A204.1 (cell line): Measurements from ENCODE around the gene ANKRD44.
A peak's percentile ranks its signal among the peaks of the same experiment; 100 is the strongest.

Experiments used
- FAIRE-seq: peaks from 2 replicates; lab custom pipeline; 2012; peaks lifted over from hg19 to GRCh38; lab: Jason Lieb, UNC

Gene ANKRD44

DNA sequence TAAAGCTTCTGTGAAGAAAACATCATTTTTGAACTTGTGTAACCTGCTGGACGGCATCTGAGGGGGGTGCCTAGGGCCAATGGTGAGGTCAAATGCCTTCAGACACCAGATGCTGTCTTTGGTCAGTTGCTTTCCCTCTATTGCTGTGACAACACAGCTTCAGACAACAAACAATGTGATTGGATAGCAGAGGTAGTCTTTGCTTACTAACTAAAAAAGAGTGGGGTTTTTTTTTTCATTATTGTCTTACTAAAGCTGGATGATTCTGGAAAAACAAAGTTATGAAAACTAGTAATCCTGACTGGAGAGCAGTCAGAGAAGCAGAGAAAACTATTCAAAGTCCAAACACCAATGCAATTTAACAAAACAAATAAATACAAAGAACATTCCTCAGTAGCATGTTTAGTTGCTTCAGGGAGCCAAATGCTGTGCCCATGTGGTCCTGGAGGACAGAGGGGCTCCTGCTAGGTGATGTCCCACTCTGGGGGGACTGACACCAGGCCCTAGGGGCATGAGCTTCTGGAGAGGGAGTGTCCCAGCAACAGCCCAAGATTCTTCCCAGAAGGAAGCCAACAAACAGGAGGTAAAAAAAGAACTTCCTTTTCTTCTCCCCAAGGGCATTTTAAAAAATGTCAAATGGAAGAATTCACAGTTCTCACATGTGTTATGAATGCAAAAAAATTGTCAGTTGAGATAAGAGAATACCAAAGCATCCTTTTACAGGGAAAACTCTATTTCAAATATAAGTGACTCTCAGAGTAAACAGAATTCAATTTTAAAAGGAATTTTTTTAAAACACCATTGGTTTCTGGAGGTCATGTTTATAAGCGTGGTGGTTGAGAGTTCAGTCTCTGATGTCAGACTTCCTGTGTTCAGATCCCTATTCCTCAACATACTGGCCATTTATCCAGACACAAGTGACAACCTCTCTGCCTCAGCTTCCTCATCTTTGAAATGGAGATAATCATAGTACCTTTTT is 203.0 kb downstream of the ANKRD44 start:
- no peak for FAIRE-seq

DNA sequence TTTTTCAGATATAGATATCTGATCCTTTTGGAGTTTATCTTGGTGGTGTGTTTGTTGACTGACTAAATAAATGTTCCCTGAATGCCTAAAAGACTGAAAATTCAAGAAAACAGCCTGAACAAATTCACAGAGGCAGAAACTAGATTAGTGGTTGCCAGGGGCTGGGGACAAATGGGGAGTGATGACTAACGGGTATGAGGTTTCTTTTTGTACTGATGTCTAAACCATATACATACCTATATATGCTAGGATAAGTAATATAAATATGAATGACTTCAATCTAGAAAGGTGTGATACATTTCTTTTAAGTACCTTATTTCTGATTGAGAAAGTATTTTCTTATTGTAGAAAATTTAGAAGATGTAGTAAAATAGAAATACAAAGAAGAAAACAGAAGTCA is 207.2 kb downstream of the ANKRD44 start:
- no peak for FAIRE-seq

DNA sequence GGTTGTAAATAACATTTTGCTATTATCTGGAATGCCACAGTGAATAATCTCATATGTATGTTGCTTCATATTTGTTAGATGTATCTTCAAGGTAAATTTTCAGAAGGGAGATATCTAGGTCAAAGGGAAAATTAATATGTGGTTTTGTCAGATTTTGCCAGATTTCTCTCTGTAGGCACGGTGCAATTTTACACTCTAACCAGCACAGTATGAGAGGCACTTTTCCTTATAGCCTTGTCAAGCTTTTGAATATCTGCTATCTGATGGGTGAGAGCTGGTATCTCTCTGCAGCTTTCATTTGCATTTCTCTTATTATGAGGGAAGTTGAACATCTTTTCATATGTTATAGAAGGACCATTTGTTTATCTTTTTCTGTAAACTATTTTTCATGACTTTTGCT is 208.3 kb downstream of the ANKRD44 start:
- FAIRE-seq, result no peak

DNA sequence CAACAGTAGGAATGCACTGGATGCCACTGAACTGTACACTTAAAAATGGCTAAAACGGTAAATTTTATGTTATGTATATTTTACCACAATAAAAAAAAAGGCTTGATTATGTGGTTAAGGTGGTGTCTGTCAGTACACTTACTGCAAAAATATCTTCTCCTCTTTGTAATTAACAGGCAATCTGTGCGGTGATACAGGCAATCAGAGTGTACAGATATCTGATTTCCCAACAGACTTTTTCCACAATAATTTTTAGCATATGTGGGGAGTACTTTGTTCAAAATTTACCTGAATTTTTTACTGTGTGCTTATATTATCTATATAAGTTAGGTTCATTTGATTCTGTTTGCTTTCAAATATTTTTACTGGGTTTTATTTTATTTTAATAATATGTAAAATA is 209.1 kb downstream of the ANKRD44 start:
- FAIRE-seq, result no peak

DNA sequence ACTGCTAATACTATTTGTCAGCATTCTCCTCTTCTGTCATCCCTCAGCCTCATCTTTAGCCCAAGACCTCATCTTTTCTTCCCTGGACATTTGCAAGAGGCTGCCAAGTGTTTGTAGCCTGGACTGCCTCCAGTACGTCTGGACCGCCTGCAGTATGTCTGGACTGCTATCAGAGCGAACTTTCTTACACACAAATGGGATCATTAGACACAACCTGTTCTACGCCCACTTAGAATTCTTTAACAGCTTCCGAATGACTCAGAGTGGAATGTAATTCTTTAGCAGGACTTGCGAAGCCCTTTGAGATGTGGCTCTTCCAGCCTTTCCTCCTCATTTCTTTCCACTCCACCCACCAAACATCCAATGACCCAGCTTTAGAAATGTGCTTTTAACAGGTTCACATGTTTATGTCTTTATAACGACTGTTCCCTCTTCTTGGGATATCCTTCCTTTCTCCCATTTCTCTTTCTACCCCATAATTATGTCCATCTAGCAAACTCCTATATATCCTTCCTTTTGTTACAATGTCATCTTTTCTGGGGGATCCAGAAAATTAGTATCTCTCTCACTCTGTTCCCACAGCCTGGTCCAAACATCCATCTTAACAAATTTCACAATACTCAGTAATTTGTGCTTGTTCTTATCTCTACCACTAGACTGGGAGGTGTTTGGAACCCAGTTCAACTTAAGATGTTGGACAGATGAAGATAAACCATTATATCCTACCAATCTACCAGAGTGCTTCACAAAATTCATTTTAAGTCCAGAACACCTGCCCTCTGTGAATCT is 212.8 kb downstream of the ANKRD44 start:
- FAIRE-seq, result no peak

DNA sequence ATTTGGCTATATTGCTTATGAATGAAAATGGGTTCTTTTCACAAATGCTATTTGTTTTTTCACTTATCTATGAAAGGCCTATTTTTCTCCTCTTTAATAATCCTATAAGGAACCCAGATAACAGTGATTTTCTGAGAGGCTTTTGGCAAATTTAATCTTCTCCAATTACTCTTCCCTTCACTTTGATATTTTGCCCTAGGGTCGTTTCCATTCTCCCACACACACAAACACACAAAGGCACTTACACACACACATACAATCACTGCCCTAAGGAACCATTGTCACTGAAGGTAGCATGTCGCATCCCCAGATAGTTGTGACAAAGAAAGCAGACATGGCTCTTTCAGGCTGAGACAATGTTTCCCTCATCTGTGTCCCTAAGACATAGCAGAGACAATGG is 213.9 kb downstream of the ANKRD44 start:
- FAIRE-seq, result peak; percentile 27

DNA sequence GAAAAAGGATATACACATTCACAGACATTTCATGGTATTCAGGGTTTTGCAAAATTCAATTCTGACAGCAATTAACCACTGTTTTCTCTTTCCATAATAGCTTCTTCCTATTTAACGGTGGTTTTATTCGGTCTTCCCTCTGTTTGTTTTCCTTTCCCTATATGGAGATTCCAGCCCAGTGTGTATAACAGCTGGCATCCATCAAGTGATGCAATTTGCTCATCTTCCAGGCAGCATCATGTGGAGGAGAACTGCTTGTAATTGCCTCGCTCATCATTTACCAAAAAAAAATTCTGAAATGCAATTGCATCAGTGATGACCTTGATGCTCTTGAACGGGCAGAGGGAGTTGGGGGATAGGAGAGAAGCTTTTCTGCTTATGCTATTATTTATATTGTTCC is 218.1 kb downstream of the ANKRD44 start:
- FAIRE-seq, result no peak

DNA sequence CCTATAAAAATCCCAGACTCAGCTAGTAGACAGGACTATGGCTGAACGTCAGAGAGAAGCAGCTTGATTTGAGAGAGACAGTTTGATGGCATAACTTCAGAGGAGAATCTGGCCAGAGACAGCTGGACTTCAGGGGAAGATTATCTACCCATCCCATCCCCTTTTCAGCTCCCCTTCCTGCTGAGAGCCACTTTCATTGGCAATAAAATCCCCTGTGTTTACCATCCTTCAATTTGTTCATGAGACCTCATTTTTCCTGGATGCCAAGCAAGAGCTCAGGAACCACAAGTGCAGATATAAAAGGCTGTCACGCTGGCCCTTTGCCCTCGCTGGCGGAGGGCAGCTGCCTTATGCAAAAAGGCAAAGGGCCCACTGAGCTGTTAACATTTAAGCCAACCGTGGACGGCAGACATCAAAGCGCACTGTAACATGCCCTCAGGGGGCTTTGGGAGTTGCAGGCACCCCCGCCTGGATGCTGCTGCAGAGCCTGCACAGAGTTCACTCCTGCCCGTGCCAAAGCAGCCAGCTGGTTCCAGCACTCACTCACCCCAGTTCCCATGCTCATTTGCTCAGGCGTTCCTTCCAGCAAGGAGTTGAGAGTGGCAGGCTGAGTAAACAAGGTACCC is 219.7 kb downstream of the ANKRD44 start:
- FAIRE-seq, result no peak

DNA sequence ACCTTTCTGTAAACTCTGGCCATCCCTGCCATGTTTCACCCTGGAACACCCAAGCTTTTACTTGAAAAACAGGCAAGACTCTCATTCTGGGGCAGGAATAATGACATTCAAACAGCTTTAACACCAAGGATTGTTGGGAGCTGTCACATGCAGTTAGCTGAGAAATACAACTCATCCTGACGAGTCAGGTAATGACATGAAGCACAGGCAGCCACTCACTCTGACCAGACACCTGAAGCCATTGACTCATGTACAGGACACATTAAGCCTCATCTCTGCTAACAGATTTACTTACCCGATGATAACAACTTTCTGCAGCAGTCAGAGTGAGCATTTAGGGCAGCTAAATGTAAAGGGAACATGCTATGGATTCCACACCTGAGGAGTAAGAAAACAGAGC is 220.9 kb downstream of the ANKRD44 start:
- no peak for FAIRE-seq

DNA sequence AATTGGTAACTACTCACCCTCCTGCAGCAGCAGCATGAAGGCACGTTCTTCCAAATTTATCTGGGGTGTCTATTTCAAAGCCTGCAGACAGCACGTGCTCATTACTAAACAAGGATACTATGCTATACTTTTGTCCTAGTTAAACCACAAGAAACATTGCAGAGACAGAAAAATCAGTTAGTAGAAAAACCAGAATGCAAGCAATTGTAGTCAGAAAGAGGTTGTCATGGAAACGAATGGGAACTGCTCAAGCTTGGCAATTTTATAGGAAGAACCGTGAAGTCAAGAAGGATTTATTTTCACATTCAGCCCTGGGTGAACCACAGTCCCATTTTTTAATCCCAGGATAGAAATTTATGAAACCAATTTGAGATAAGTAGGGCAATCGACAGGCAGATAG is 221.9 kb downstream of the ANKRD44 start:
- no peak for FAIRE-seq

DNA sequence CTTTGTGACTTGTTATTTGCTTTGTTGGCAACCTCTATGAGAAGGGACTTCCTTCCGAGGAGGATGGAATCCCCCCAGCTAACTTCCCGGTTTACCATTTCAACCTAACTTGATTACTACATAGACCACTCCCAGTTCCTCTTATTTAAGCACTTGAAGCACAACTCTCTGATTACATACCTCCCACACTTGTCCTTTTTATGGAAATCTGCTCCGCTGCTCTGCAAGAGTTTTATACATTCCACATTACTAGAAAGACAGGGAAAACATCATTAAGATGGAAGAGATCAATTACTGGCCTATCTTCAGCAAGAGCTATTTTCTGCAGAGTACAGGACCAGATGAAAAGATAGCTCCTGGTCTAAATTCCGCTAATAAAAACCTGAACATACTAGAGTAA is 224.1 kb downstream of the ANKRD44 start:
- no peak for FAIRE-seq

DNA sequence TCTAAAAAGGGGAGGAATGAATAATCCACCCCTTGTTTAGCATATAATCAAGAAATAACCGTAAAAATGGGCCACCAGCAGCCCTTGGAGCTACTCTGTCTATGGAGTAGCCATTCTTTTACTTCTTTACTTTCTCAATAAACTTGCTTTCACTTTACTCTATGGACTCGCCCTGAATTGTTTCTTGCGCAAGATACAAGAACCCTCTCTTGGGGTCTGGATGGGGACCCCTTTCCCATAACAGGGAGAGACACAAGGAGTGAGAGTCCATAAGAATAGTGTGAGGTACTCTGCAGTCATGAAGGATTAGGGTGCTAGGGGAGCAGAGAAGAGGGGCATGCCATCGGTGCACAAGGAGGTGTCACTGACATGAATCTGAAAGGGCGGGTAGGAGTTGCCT is 224.9 kb downstream of the ANKRD44 start:
- FAIRE-seq, result no peak

DNA sequence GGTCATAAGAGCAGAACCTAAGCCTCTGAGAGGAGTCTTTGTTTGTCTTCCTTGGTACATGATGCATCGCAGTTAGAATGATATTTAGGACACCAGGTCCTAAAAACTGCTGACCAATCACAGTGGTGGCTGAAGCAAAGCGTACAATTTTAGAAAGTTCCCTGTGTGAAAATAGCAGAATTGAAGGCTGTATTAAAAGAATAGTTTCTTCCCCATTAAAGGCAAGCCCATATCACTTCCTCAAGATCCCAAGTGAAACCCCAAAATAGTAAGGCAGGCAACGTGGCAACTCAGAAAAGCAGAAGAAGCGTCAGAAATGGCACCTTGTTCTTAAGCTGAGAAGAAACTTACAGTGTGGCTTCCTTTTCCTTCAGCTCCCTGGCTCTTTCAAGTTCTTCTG is 229.3 kb downstream of the ANKRD44 start:
- FAIRE-seq, result no peak

DNA sequence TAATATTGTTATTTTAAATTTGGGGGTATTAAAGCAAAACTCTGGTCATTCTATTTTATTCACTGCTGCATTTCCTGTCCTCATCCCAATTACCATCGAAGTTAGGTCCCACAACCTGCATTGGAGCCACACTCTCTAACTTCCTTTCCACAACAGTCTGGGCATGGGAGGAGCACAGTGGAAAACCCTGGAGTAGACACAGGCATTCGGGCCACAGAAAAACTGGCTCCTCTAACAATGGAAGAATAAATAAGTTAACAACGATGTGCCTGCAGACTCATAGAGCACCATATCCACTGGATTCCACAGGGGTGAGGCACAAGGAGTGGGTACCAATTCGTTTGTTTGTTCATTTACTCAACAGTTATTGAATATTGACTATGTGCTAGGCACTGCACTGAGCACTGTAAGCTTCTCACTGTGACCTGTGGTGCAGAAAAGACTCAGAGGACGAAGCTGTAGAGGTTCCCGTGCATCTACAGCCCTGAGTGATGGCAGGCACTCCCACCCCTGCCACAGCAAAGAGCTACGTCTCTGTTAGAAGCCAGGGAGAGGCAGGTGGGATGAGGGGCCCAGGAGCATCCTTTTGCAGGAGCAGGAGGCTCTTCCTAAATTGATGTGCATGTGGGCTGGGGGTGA is 229.9 kb downstream of the ANKRD44 start:
- FAIRE-seq, result no peak

DNA sequence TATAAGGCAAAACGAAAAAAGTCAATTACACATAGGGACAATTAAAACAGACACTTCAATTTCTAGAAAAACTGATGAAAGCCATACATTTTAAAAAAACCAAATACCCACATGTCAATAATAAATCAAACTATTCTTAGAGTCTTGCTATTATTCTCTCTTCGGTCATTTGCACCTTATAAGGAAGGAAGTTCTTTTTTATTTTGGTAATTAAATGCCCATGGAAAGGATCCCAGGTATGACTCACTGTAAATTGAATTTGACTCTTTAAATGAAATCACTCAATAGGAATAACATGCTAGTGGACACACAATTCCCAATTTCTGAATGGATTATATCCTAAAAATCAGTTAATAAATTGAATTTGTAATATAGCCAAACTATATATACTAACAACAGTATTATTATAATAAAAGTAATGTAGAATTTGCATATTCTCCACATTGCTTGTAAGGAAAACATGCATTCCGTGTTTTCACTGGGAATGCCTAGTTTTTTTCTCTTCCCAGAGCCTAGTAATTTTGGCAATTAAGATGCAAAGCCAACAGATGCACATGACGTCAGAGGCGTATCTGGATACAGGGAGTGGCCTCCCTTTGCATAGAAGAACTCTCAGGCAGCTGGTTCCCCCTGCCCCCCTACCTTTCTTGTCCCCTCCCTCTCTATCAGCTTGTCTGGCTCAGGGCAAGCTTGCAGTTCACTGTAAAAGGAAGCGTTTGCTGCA is 230.6 kb downstream of the ANKRD44 start:
- no peak for FAIRE-seq

DNA sequence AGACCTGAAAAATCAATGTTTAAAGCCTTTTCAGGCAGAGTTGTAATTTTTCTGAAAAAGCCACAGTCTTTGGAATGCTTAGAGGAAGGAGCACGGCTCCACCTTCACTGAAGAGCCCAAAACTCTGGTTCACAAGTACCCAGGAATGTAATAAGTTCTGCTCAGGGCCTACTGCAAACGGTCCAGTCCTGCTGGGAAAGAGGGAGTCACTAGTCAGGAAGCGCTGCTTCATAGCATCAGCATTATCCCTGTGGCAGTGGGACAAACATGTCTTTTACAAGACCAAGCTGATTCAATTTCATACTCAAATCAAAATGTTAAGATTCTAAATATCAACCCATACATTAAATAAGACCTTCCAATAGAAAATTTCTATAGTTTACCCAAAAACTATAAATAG is 231.2 kb downstream of the ANKRD44 start:
- no peak for FAIRE-seq

DNA sequence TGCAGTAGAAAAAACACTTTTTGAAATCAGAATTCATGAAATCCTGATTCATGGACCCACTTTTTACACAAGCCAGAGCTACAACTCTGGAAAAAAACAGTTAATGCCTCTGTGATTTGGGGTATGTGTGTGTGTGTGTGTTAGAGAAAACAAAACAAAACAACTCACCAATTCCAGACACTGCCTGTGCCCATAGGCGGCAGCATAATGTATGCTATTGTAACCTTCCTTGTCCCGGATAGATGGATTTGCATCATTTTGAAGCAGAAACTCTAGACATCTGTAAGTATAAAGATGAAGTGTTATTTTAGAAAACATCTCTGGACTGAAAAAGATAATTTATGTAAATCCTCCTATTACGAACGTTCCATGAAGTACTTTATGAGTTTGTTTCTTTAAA is 232.0 kb downstream of the ANKRD44 start:
- FAIRE-seq, result no peak

DNA sequence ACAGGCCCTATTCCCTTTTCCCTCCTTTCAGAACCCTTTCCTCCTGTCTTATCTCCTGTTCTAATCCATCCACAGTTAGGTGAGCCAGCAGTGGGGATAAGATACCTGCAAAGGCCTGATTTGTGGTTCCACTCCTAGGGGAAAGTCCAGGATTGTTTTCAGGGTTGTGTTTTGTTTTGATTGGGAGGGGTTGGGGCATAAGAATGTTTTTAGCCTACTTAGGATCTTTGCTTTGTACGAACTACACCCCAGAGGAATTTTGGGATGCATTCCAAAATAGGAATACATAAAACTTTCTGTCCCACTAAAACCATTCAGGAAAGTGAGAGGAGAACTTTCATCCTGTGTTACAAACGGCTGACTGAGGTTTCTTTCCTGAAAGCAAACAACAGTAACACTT is 233.2 kb downstream of the ANKRD44 start:
- FAIRE-seq, result no peak

DNA sequence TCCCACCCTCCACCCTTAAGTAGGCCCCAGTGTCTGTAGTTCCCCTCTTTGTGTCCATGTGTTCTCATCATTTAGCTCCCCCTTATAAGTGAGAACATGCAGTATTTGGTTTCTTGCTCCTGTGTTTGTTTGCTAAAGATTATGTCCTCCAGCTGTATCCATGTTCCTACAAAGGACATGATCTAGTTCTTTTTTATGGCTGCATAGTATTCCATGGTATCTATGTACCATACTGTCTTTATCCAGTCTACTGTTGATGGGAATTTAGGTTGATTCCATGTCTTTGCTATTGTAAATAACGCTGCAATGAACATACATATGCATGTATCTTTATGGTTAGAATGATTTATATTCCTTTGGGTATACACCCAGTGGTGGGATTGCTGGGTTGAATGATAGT is 233.9 kb downstream of the ANKRD44 start:
- FAIRE-seq, result no peak

DNA sequence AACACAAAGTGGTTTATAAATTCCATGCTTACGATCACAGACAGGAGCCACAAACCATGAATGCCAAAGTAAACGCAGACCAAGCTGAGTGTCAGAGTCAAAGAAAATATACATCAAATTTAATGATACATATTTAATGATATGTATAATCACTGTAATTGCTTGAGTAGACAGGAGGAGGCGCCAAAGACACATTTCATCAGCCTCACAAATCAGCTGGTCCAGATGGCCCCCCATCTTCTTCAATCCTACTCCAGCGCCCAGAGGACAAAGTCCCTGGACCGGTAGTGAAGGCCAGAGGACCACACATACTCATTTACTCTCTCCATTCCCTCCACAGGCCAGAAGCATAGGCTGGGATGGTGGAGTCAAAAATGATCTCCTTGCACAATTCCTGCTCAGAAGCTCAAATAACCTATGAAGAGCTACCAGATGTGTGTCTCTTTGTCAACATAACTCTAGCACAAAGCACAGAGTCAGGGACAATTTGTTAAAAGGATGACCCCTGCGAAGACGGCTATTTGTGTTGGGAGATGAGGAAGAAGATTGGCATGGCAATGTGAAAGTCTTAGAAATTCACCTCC is 234.7 kb downstream of the ANKRD44 start:
- no peak for FAIRE-seq

DNA sequence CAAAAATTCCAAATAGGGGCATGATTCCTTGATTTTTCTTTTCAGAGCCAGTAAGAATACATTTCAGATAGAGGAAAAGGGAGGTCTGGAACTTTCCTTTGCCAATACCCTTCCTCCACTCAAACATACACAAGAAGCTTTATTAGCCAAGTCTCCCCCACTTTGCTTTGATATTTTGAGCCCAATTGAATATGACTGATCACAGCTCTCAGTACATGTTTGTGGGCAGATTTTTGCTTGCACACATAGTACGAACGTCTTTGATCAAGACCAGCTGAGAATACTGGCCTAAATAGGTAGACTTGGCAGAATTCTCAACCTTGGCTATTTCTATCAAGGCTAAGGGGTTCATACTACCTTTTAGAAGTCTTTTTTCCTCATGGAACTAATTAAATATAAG is 235.3 kb downstream of the ANKRD44 start:
- no peak for FAIRE-seq
